Activated T-cell treated with anti-CD3 and anti-CD28 coated beads for 1 hour (primary cell): Measurements from ENCODE around the gene VRK1.

Experiments
- DNase-seq: peaks from one replicate; pipeline ENCODE4 v3.0.0-alpha.2; 2020; ENCODE audit warnings: low read depth

Gene VRK1

DNA sequence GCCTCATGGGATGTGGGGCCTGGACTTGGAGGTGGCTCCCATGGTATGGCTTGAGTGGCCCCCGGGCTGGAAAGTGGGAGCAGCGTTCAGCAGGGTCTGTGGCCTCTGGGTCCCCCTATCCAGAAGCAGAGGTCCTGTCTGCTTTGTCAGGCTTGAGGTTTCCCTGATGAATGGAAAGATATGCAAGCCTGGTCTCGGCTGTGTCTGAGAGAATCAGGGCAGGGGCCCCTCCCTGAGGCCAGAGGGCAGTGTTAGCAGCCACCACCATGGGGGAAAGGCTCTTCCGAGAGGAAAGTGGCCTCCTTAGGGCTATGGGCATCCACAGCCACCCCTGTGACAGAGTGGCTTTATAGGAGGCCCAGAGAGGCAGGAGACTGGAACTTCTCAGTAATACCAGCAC lies 128.2 kb downstream of the VRK1 start:
- no peak for DNase-seq

- no peak for DNase-seq
Measured at GRCh38 chr14:96926001-96926400, 128.8 kb downstream of the VRK1 start.

DNA sequence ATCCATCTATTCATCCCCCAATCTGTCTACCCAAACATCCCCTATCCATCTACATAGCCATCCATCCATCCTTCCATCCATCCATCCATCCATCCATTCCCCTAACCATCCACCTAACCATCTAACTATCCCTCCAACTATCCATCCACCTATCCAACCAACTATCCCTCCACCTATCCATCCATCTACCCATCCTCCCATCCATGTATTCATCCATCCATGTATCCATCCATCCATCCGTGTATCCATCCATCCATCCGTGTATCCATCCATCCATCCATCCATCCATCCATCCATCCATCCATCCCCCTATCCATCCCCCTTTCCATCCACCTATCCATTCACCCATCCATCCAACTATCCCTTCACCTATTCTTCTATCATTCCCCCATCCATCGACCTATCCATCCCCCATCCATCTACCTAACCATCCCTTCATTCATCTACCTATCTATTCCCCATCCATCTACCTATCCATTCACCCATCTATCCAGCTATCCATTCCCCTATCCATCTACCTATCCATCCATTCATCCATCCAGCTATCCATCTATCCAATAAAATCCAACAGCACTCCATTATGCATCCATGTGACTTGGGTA lies 131.7 kb downstream of the VRK1 start:
- no peak for DNase-seq

DNA sequence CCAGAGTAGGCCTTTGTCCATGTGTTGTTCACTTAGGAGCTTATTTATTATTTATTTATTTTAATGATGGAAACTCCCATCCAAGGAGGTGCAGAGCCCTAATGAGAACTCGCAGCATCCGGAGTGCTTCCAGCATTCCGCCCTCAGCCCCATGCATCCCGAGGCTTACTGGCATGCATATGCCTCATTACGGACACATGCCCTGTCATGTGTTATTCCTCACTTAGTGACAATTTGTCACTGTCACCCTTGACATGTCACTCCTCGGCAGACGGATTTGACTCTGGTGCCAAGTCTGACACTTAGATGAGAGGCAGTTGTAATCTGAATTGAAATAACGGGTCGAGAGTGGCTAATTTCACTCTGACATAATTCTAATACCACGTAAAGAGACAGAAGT lies 132.8 kb downstream of the VRK1 start:
- no peak for DNase-seq

GRCh38 chr14:96930526-96930925 lies 133.3 kb downstream of the VRK1 start:
- DNase-seq, result no peak
